Activated CD8-positive, alpha-beta memory T cell treated with anti-CD3 and anti-CD28 coated beads, Interleukin-2, amount 50 U/mL, for 1 hour (primary cell): ENCODE measurements around the gene B4GALNT1.
"Not testable (repeated sequence)": the region's sequence is repeated elsewhere in the genome, so short reads cannot be mapped to it uniquely, and the experiment has no call there.

Experiments used
- DNase-seq: peaks from one replicate; pipeline ENCODE4 v3.0.0-alpha.2; 2020; ENCODE audit errors: extremely low read depth

B4GALNT1 gene

DNA sequence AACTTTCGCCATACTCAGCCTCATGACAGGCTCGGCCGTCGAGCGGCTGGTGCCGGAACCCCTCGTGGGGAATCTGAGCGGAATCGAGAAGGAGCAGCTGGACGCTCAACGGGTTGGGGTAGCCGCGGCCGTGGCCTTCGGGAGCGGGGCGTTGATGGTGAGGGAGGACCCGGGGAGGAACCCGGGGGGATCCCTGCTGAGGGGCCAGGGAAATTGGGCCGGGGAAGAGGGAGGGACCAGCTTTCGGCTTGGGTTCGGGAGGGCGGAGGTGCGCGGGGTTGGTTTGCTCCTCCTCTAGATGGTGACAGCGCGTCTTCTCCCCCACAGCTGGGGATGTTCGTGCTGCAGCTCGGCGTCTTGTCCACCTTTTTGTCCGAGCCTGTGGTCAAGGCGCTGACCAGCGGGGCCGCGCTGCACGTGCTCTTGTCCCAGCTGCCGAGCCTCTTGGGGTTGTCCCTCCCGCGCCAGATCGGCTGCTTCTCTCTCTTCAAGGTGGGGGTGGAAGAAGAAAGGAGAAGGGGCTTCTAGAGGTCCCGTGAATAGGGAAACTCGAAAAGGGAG lies 12.0 kb downstream of the B4GALNT1 start:
- no peak for DNase-seq

- no peak for DNase-seq
Observed at GRCh38 chr12:57620245-57620935, 12.6 kb downstream of the B4GALNT1 start.

- DNase-seq = no peak
Observed at GRCh38 chr12:57619434-57620244, 13.4 kb downstream of the B4GALNT1 start.

- DNase-seq = no peak
Observed at GRCh38 chr12:57618966-57619433, 14.0 kb downstream of the B4GALNT1 start.

DNA sequence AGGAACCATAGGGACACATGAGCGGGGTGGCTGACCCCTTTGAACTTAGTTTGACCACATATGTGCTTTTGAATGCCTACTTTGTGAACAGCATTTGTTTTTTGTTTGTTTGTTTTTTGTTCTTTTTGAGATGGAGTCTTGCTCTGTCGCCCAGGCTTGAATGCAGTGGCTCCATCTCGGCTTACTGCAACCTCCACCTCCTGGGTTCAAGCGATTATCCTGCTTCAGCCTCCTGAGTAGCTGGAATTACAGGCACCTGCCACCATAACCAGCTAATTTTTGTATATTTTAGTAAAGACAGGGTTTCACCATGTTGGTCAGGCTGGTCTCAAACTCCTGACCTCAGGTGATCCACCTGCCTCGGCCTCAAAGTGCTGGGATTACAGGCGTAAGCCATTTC lies 14.6 kb downstream of the B4GALNT1 start:
- not testable (repeated sequence) for DNase-seq

GRCh38 chr12:57617942-57618341 lies 15.1 kb downstream of the B4GALNT1 start:
- DNase-seq = no peak

DNA sequence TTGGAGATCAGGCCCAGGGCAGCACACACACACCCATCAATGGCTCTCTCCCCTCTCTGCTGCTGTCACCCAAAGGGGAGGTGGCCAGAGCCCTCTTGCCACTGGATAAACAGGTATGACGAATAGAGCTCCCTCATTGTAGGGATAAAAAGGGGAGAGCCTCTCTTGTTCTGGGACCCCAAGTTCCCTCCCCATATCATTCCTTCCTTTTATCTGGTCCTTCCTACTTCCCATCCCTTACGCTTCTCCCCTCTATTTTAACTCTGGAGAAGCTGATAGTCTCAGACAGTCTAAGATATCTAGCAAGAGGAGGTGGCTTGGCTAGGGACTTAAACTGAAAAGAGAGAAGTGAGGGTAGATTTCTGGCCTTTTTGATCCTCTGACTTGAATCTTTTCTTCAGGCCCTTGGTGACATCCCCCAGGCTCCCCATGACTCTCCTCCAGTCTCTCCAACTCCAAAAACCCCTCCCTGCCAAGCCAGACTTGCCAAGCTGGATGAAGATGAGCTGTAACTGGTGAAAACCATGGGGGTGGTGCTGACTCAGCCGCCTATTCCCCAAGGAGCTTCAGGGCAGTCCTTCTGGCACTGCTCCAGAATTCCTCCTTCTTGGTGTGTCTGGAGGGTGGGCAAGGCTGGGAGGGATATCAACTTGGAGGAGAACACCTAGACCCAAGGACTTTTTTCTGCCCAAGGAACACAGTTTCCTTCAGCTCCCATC lies 16.5 kb downstream of the B4GALNT1 start:
- no peak for DNase-seq

GRCh38 chr12:57615637-57616036 lies 17.4 kb downstream of the B4GALNT1 start:
- DNase-seq = no peak

DNA sequence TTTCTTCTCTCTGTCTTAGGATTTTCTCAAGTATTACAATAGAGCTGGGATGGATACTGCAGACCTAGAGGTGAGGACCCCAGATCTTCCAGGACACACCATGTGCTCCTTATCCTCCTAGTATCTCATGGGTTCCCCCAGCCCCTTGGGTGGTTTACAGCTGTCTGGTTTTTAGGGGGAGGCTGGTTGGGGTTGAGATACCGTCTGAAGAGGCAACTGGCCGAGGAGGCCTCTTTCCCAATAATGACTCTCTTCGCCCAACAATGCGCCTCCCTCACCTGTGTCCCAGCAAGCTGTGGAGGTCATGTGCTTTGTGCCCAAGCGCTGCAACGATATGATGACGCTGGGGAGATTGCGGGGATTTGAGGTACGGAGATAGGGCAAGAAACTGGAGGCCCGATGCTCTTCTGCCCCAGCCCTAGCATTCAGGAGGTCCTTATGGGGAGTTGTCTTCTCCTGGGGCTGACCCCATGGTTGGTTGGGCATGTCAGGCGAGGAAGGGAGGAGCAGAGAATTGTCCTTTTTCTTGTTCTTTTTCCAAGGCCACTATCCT lies 18.0 kb downstream of the B4GALNT1 start:
- DNase-seq = no peak

GRCh38 chr12:57614178-57614947 lies 18.6 kb downstream of the B4GALNT1 start:
- DNase-seq = no peak

GRCh38 chr12:57613427-57614109 lies 19.4 kb downstream of the B4GALNT1 start:
- no peak for DNase-seq

- DNase-seq = no peak
Observed at GRCh38 chr12:57612711-57613426, 20.1 kb downstream of the B4GALNT1 start.

GRCh38 chr12:57611827-57612710 lies 20.9 kb downstream of the B4GALNT1 start:
- DNase-seq = no peak

DNA sequence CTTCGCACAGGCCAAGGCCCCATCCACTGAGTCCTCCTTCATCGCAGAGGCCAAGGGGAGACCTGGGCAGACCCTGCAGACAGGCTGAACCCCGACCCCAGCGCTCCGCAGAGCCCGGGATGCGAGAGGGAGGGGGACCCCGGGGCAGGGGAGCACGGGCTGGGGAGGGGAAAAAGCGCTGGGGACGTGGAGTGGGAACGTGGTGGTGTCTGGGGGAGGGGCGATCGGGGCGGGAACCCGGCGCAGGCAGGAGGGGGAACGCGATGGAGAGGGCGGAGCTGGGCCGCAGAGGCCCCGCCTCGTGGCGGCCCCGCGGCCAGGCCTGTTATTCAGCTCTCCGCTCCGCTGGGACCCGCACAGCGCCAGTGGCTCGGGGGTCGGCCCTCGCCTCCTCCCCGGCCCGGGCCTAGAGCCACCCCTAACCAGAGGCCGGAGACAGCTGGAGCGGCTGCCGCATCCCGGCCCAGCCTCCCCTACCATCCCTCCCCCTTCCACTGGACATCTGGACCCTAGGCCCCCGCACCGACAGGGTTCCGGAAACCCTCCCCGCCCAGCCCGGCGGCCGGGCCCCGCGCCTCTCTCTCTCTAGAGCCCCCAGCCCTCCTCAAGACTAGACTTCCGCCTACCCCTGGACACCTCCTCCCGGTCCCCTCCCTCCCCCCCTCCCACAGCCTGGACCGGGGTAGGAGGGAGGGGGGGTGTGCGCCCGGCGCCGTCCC lies 21.7 kb downstream of the B4GALNT1 start, which contains the start of gene ARHGEF25:
ARHGEF25 (plus strand) TSS at position 328 of the 719 bp plus-strand sequence. CDS start 460 bp downstream, outside the sequence.
- DNase-seq = no peak

- no peak for DNase-seq
Observed at GRCh38 chr12:57610554-57611107, 22.4 kb downstream of the B4GALNT1 start.

- DNase-seq = no peak
Observed at GRCh38 chr12:57609781-57610553, 23.0 kb downstream of the B4GALNT1 start.
